ENCODE measurements around the gene NCK1. TPM values are rescaled to one million over a fixed set of nuclear protein-coding genes. Genes with fewer than 3 reads are reported as not detected.

The NCK1 gene
- total RNA-seq, 1 donor from 2014 or later, result 28.4 TPM

DNA sequence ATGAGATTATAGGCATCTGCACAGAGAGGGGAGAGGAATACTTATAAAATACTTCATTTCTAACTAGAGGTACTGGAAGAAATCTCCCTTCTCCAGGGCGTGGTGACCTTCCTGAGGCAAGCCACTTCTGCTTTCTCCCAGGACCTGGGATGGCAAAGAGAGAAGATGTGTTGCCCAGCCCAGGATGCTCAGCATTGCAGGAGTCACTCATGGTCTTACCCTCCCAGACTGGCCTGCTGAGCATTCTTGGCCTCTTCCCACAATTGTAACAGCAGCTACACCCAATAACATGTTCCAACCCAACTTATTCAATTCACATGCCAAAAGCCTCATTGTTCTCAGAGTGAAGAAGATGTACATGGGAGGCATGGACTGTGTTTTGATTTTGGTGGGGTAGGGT lies 133.6 kb downstream of the NCK1 start:
- no peaks in the 10 kb centered on the region for H3K36me3 Mint-ChIP-seq (ENCODE audit: unreplicated experiment)
- no peak overlapping the region for H3K4me3 Mint-ChIP-seq (ENCODE audit: unreplicated experiment)
- peaks cover 3% of the 10 kb centered on the region for H3K9me3 Mint-ChIP-seq (ENCODE audit: unreplicated experiment)
- no peak overlapping the region for H3K27ac Mint-ChIP-seq (ENCODE audit: unreplicated experiment)
- no peak for DNase-seq
- peaks cover under 1% of the 10 kb centered on the region for H3K27me3 Mint-ChIP-seq (ENCODE audit: unreplicated experiment)
- H3K4me1 Mint-ChIP-seq (ENCODE audit: low read depth, unreplicated experiment), result peaks cover 3% of the 10 kb centered on the region
- TF ChIP-seq, protein P1, sequence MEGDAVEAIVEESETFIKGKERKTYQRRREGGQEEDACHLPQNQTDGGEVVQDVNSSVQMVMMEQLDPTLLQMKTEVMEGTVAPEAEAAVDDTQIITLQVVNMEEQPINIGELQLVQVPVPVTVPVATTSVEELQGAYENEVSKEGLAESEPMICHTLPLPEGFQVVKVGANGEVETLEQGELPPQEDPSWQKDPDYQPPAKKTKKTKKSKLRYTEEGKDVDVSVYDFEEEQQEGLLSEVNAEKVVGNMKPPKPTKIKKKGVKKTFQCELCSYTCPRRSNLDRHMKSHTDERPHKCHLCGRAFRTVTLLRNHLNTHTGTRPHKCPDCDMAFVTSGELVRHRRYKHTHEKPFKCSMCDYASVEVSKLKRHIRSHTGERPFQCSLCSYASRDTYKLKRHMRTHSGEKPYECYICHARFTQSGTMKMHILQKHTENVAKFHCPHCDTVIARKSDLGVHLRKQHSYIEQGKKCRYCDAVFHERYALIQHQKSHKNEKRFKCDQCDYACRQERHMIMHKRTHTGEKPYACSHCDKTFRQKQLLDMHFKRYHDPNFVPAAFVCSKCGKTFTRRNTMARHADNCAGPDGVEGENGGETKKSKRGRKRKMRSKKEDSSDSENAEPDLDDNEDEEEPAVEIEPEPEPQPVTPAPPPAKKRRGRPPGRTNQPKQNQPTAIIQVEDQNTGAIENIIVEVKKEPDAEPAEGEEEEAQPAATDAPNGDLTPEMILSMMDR (IDR thresholded peaks at IDR 0.05; ENCODE audit: partially characterized antibody, unreplicated experiment), result no peak

Other genes starting within 250 kb of the NCK1 start
- 22.8 TPM for gene STAG1, start 109.8 kb upstream of the NCK1 start, total RNA-seq (ENCODE audit: unreplicated experiment)
- gene SLC35G2, start 43.1 kb upstream of the NCK1 start, total RNA-seq (ENCODE audit: unreplicated experiment), result 22.6 TPM
- 1.8 TPM for gene IL20RB, start 95.8 kb downstream of the NCK1 start, total RNA-seq (ENCODE audit: unreplicated experiment)